NB4 (cell line): Measurements from ENCODE around the gene MED15.

Source experiments
- MYC ChIP-seq: IDR thresholded peaks from 2 replicates; pipeline ENCODE4 v1.6.1; 2011; ENCODE audit warnings: low read depth, low read length
- POLR2A ChIP-seq: IDR thresholded peaks from 2 replicates; pipeline ENCODE4 v1.6.1; 2011; ENCODE audit warnings: mild to moderate bottlenecking; ENCODE audit not compliant: insufficient read length; ENCODE audit errors: extremely low read depth
- TF ChIP-seq, protein P1 (sequence below): IDR thresholded peaks from one replicate; pipeline ENCODE4 v1.5.1; 2012; ENCODE audit warnings: low read depth, low read length
- TF ChIP-seq, protein P2 (sequence below): IDR thresholded peaks from 2 replicates; pipeline ENCODE4 v1.6.1; 2011; ENCODE audit warnings: low read depth, low read length

DNA sequence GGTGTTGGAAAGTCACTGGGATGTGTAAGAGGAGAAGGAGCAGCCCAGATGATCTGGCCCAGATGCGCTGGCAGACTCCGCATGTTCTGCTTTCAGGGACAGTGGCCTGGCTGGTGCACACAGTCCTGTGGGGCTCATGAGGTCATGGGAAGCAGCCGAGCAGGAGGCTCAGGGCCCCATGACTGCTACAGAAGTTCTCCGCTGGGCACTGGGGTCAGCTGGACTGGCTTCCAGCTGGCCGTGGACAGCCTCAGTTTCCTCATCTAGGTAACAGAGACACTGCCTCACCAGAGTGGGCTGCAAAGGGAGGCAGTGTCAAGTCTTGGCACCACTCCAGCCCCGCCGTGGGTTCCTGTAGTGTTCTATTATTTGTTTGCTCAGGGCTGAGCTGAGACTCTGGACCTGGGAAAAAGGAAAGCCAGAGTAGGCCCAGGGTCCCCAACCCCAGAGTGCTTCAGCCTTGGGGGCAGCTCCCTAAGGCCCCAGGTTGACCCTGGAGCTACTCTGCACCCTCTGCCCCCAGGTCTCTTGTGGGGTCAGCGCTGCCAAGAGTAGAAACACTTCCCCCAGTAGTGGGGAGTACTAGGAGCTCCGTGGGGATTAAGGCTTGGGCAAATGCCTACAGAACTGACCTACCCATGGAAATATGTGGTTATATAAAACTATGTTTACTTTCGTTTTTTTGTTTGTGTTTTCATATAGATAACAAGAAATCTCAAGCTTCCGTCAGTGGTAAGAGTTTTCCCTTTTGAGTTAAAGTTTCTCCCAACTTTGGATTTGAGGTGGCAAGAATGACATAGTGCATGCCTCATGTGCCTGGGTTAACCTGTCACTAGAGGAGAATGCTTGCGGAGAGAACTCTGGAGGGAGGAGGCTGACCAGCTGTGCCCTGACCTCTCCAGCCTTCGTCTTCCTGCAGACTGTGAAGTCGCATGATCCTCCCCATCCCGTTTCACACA is 45.3 kb downstream of the MED15 start:
- TF ChIP-seq, protein P1, sequence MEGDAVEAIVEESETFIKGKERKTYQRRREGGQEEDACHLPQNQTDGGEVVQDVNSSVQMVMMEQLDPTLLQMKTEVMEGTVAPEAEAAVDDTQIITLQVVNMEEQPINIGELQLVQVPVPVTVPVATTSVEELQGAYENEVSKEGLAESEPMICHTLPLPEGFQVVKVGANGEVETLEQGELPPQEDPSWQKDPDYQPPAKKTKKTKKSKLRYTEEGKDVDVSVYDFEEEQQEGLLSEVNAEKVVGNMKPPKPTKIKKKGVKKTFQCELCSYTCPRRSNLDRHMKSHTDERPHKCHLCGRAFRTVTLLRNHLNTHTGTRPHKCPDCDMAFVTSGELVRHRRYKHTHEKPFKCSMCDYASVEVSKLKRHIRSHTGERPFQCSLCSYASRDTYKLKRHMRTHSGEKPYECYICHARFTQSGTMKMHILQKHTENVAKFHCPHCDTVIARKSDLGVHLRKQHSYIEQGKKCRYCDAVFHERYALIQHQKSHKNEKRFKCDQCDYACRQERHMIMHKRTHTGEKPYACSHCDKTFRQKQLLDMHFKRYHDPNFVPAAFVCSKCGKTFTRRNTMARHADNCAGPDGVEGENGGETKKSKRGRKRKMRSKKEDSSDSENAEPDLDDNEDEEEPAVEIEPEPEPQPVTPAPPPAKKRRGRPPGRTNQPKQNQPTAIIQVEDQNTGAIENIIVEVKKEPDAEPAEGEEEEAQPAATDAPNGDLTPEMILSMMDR: no peak
- TF ChIP-seq, protein P2, sequence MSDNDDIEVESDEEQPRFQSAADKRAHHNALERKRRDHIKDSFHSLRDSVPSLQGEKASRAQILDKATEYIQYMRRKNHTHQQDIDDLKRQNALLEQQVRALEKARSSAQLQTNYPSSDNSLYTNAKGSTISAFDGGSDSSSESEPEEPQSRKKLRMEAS: no peak
- no peak for TF ChIP-seq POLR2A
- no peak for TF ChIP-seq MYC
